Panc1 (cell line): ENCODE measurements around the gene HTR1B.

Experiments
- POLR2AphosphoS5 ChIP-seq: IDR thresholded peaks from 2 replicates; pipeline ENCODE4 v1.6.1; 2012; ENCODE audit warnings: mild to moderate bottlenecking, low read depth, low read length, moderate library complexity
- SIN3A ChIP-seq: IDR thresholded peaks from 2 replicates; pipeline ENCODE4 v1.6.1; 2012; ENCODE audit warnings: low read depth, mild to moderate bottlenecking, low read length, moderate library complexity, borderline replicate concordance; ENCODE audit not compliant: insufficient read depth
- TF ChIP-seq, protein P1 (sequence below): fragments of 450-650 bp; IDR thresholded peaks from 2 replicates; pipeline ENCODE4 v1.5.1; 2017; ENCODE audit warnings: mild to moderate bottlenecking

DNA sequence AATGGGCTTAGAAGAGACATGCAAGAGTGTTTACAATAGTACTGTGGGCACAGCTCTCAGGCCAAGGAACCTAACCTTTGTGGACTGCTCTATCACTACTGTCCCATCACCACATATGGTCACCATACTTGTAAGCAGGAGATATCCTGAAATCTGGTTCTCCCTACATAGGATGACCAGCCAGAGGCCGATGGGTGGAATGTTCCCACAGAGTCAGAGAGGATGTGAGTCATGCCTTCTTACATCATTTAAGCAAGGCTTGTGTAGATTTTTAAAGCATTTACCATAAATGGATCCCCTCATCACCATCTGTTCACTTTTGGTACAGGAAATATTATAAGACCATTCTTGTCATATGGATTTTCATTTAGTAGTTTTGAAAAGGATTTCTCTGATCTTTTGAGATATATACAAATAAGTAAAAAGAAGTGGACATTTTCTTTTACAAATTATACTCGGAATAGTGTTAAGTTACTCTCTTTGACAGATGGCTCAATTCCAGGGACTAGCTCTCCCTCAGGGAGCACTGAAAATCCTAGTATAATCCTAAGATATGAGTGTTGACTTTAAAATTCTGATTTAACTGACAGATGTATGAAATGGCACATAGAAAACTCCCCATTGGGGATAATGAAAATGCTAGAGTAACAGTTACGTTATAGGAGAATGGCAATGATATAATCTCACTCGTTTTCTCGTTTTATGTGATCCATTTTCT lies 6.6 kb downstream of the HTR1B start:
- TF ChIP-seq SIN3A: no peak
- TF ChIP-seq, protein P1, sequence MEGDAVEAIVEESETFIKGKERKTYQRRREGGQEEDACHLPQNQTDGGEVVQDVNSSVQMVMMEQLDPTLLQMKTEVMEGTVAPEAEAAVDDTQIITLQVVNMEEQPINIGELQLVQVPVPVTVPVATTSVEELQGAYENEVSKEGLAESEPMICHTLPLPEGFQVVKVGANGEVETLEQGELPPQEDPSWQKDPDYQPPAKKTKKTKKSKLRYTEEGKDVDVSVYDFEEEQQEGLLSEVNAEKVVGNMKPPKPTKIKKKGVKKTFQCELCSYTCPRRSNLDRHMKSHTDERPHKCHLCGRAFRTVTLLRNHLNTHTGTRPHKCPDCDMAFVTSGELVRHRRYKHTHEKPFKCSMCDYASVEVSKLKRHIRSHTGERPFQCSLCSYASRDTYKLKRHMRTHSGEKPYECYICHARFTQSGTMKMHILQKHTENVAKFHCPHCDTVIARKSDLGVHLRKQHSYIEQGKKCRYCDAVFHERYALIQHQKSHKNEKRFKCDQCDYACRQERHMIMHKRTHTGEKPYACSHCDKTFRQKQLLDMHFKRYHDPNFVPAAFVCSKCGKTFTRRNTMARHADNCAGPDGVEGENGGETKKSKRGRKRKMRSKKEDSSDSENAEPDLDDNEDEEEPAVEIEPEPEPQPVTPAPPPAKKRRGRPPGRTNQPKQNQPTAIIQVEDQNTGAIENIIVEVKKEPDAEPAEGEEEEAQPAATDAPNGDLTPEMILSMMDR: no peak
- TF ChIP-seq POLR2AphosphoS5: no peak
